Astrocyte of the cerebellum (primary cell): ENCODE data around the gene TMEM167B.

Experiments
- DNase-seq: peaks from one replicate; pipeline ENCODE4 v3.0.0-alpha.2; 2011; ENCODE audit warnings: low read depth
- H3K4me3 ChIP-seq: 2 replicates; pipeline ENCODE4 v1.5.1; 2011; ENCODE audit warnings: mild to moderate bottlenecking, low read depth, low read length, moderate library complexity
- CTCF ChIP-seq: IDR thresholded peaks from 2 replicates; pipeline ENCODE4 v1.5.1; 2012; ENCODE audit warnings: low read length, low read depth, moderate library complexity, mild to moderate bottlenecking; ENCODE audit errors: missing control alignments
- in situ Hi-C: cut with HindIII; loops from 2 replicates; pipeline ENCODE4 v1.10.0; 2017; ENCODE audit warnings: low sequenced_read_pairs

TMEM167B gene

GRCh38 chr1:109112056-109112651 lies 21.6 kb downstream of the TMEM167B start:
- no peak for DNase-seq
- no peak overlapping the region for H3K4me3 ChIP-seq
- in situ Hi-C loops: no loop called here
- peak; percentile 14 for TF ChIP-seq CTCF

GRCh38 chr1:109112652-109113285 lies 22.2 kb downstream of the TMEM167B start:
- peak; percentile 71 for DNase-seq
- in situ Hi-C loops: no loop called here
- H3K4me3 ChIP-seq: no peak overlapping the region
- TF ChIP-seq CTCF: peak; percentile 97

- H3K4me3 ChIP-seq: peak within 1 kb of the TSS; percentile 22
- no peak for DNase-seq
- no peak for TF ChIP-seq CTCF
- in situ Hi-C loops: no loop called here
These were observed 23.2 kb downstream of the TMEM167B start, which contains the start of gene ELAPOR1 for GRCh38 chr1:109113590-109114341. Gene ELAPOR1 (plus strand): TSS chr1:109114115. CDS start chr1:109114184, 69 bp downstream.

- H3K4me3 ChIP-seq: no peak overlapping the region
These were observed 23.7 kb downstream of the TMEM167B start for GRCh38 chr1:109114342-109114674.

GRCh38 chr1:109115685-109116084 lies 25.1 kb downstream of the TMEM167B start:
- DNase-seq: no peak
- no peak for TF ChIP-seq CTCF
- in situ Hi-C loops: loop anchor here (5.0 kb wide), 1 partner anchor 57 kb away; no protein-coding TSS in a partner anchor
- no peak overlapping the region for H3K4me3 ChIP-seq

More at GRCh38 chr1:109114342-109114674, 23.7 kb downstream of the TMEM167B start:
- DNase-seq: no peak
- TF ChIP-seq CTCF: no peak
- in situ Hi-C loops: no loop called here

- no peak for TF ChIP-seq CTCF
- no peak overlapping the region for H3K4me3 ChIP-seq
- DNase-seq: no peak
- in situ Hi-C loops: loop anchor here (5.0 kb wide), 1 partner anchor 56 kb away; no protein-coding TSS in a partner anchor
These were observed 25.7 kb downstream of the TMEM167B start for GRCh38 chr1:109116286-109116685.
